ENCODE data around the gene KCNAB1. TPM values are rescaled to one million over a fixed set of nuclear protein-coding genes. Genes with fewer than 3 reads are reported as not detected.

Gene KCNAB1
- total RNA-seq, 1 donor from 2014 or later: 0.79 TPM

DNA sequence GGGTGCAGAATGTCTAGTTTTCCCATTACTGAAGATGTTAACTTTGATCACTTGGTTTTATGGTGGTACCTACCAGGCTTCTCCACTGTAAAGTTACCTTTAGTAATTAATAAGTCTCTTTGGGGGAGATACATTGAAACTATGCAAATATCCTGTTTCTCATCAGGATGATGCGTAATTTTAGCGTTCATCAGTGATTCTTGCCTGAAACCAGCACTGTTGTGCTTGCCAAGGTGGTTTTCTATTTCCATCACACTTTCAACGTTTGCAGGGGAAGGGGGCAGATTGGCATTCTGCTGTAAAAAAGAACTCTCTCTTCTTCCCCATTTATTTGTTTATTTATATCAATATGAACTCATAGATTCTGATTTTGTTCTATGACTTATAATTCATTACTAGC, 373.5 kb downstream of the KCNAB1 start:
- DNase-seq (ENCODE audit: low read depth, low spot score): no peak
- H3K27ac Mint-ChIP-seq (ENCODE audit: unreplicated experiment): no peak overlapping the region
- no peak overlapping the region for H3K4me3 Mint-ChIP-seq
- TF ChIP-seq, protein P1, sequence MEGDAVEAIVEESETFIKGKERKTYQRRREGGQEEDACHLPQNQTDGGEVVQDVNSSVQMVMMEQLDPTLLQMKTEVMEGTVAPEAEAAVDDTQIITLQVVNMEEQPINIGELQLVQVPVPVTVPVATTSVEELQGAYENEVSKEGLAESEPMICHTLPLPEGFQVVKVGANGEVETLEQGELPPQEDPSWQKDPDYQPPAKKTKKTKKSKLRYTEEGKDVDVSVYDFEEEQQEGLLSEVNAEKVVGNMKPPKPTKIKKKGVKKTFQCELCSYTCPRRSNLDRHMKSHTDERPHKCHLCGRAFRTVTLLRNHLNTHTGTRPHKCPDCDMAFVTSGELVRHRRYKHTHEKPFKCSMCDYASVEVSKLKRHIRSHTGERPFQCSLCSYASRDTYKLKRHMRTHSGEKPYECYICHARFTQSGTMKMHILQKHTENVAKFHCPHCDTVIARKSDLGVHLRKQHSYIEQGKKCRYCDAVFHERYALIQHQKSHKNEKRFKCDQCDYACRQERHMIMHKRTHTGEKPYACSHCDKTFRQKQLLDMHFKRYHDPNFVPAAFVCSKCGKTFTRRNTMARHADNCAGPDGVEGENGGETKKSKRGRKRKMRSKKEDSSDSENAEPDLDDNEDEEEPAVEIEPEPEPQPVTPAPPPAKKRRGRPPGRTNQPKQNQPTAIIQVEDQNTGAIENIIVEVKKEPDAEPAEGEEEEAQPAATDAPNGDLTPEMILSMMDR (conservative IDR thresholded peaks at IDR 0.05): no peak
- no peaks in the 10 kb centered on the region for H3K27me3 Mint-ChIP-seq (ENCODE audit: low read depth)
- H3K9me3 Mint-ChIP-seq: peaks cover 6% of the 10 kb centered on the region
- H3K4me1 Mint-ChIP-seq: no peaks in the 10 kb centered on the region
- no peaks in the 10 kb centered on the region for H3K36me3 Mint-ChIP-seq (ENCODE audit: low read depth)

DNA sequence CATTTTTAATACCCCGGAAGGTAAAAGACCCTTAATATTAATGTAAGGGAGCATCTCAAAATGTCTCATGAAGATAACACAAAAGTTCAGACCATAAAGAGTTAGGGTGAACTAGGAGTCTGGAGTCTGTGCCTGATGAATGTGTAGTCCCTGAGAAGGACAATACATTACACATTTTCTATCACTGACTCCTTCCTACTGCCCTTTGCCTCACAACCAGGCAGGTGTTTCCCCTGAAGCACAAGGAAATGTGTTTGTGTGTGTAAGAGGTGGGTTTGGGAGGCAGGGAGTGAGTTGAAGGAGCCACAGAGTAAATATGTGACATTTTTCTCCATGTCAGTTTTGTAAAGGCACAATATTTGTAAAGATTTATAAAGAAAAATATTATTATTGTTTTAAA, 375.4 kb downstream of the KCNAB1 start:
- TF ChIP-seq, protein P1 (conservative IDR thresholded peaks at IDR 0.05): no peak
- no peak for DNase-seq (ENCODE audit: low read depth, low spot score)
- H3K9me3 Mint-ChIP-seq: peaks cover 6% of the 10 kb centered on the region
- no peaks in the 10 kb centered on the region for H3K36me3 Mint-ChIP-seq (ENCODE audit: low read depth)
- no peak overlapping the region for H3K4me3 Mint-ChIP-seq
- peaks cover 3% of the 10 kb centered on the region for H3K4me1 Mint-ChIP-seq
- H3K27ac Mint-ChIP-seq (ENCODE audit: unreplicated experiment): no peak overlapping the region
- no peaks in the 10 kb centered on the region for H3K27me3 Mint-ChIP-seq (ENCODE audit: low read depth)

DNA sequence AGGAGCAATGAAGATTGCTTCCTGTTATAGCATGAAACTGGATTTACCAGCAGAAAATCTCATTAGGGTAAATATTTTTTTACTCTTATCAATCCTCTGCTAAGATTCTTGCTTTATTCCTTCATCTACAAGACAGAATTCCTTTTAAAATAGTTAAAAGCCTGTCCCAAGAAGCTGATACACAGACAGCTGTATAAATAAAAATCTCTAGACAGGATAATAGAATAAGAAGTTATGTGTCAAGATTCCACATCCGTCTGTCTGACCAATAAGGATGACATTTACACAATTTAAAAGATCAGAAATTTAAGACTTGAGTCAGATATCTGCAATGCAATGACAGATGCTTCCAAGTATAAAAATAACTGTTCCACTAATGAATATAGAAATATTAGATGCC, 376.9 kb downstream of the KCNAB1 start:
- Mint-ChIP-seq H3K4me3 (no peak overlapping the region), H3K27ac (ENCODE audit: unreplicated experiment) (no peak overlapping the region)

DNA sequence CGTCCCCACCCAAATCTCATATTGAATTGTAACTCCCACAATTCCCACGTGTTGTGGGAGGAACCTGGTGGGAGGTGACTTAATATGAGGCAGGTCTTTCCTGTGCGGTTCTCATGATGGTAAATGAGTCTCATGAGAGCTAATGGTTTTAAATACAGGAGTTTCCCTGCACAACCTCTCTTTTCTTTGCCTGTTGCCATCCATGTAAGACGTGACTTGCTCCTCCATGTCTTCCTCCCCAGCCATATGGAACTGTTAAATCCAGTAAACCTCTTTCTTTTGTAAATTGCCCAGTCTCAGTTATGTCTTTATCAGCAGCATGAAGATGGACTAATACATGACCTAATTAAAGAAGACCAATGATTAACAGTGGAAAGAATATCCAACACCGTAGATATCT, 377.9 kb downstream of the KCNAB1 start:
- Mint-ChIP-seq H3K36me3 (ENCODE audit: low read depth) (no peaks in the 10 kb centered on the region), H3K4me3 (no peak overlapping the region), H3K27ac (ENCODE audit: unreplicated experiment) (no peak overlapping the region), H3K9me3 (peaks cover 6% of the 10 kb centered on the region), H3K27me3 (ENCODE audit: low read depth) (no peaks in the 10 kb centered on the region), H3K4me1 (peaks cover 5% of the 10 kb centered on the region)
- no peak for DNase-seq (ENCODE audit: low read depth, low spot score)
- TF ChIP-seq, protein P1 (conservative IDR thresholded peaks at IDR 0.05): no peak

More for the DNA sequence above, 376.9 kb downstream of the KCNAB1 start:
- no peaks in the 10 kb centered on the region for H3K36me3 Mint-ChIP-seq (ENCODE audit: low read depth)
- peaks cover 5% of the 10 kb centered on the region for H3K4me1 Mint-ChIP-seq
- TF ChIP-seq, protein P1 (conservative IDR thresholded peaks at IDR 0.05): no peak
- DNase-seq (ENCODE audit: low read depth, low spot score): no peak
- no peaks in the 10 kb centered on the region for H3K27me3 Mint-ChIP-seq (ENCODE audit: low read depth)
- H3K9me3 Mint-ChIP-seq: peaks cover 6% of the 10 kb centered on the region

DNA sequence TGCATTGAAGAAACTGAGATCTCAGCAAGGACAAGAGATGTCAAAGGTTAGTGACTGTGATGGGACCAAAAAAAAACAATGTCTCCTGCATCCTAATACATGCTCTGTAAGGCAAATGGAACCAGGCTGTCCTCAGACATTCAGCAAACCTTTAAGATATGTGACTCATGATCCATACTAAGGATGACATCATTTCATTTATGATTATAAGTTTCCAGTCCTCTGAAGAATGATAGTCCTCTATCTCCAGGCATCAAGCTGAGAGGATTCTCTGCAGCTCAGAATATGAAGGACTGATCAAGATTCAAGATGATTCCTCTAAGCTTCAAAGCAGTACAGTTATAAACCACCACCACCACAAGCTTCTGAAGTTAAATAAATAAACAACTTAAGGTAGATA, 386.9 kb downstream of the KCNAB1 start:
- TF ChIP-seq, protein P1 (conservative IDR thresholded peaks at IDR 0.05): no peak
- Mint-ChIP-seq H3K9me3 (peaks cover 2% of the 10 kb centered on the region), H3K27me3 (ENCODE audit: low read depth) (no peaks in the 10 kb centered on the region), H3K36me3 (ENCODE audit: low read depth) (no peaks in the 10 kb centered on the region), H3K27ac (ENCODE audit: unreplicated experiment) (no peak overlapping the region), H3K4me3 (no peak overlapping the region), H3K4me1 (peaks cover 6% of the 10 kb centered on the region)
- DNase-seq (ENCODE audit: low read depth, low spot score): no peak

Data from neural crest cell (in vitro differentiated cells).